ENCODE measurements around the gene TTC24.

DNA sequence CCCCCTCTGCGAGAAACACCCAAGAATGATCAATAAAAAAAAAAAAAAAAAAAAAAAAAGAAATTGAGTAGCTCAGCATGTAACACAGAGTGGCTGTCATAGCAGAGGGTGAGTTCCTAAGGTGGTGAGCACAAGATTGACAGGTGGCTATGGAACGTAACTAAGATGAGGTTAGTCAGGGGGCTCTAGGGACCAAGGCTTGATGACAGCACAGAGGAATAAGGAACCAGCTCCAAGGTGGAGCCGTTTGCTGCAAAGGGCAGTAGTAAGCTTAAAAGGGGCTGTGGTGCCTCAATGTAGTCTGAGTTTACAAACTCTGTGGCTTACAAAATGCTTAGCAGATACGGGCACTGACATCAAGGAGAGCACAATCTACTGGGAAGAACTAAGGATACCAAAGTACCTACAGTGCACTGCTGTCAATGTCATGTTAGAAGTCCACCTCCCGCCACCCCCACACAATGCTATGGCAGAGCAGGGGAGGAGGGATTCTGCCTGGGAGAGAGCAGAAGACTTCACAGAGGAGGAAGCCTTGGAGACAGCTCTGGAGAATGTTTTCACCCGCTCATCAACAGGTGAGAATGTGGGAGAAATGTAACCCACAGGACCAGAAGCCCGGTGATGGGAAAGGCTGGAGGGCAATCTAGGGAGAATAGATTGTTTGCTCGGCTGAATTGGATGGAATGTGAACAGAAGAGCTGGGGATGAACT, 20.3 kb upstream of the TTC24 start:
- no peak for TF ChIP-seq POLR2AphosphoS5 (IDR thresholded peaks at IDR 0.05; ENCODE audit: low read depth, low read length)
- TF ChIP-seq POLR2A (IDR thresholded peaks at IDR 0.05; ENCODE audit: low read depth, low read length) = no peak
